Measurements from ENCODE around the gene MAP3K19.

DNA sequence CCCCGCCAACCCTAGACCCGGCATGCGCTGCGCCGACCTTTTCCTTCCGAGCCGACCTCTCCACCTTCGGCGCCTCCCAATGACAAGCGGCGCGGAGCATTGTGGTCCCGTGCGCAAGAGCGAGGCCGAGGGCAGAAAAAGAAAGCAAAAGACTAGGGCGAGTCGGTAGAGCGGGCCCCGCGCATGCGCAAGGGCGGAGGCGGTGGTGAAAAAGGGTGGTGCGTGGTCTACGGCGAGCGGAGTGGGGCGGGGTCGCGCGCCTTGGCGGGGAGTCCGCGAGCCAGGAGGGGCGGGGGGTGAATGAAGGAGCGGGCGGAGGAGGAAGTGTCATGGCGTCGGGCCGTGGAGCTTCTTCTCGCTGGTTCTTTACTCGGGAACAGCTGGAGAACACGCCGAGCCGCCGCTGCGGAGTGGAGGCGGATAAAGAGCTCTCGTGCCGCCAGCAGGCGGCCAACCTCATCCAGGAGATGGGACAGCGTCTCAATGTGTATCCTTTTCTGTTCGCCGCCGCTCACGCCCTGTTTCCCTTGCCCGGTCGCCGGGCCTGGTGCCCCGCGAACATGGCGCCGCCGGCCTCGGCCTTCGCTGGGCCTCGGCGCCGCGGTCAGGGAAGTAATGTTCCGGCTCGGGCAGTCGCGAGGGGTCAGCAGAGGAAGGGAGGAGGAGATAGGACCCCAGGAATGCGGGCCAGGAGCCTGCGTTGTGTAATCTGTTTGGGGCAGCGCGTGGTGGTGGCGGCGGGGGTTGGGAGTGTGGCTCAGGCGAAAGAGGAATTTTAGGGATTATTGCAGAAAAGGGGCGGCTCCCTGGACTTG is 128.5 kb downstream of the MAP3K19 start, which contains the start of gene CCNT2:
- TF ChIP-seq, protein P1, sequence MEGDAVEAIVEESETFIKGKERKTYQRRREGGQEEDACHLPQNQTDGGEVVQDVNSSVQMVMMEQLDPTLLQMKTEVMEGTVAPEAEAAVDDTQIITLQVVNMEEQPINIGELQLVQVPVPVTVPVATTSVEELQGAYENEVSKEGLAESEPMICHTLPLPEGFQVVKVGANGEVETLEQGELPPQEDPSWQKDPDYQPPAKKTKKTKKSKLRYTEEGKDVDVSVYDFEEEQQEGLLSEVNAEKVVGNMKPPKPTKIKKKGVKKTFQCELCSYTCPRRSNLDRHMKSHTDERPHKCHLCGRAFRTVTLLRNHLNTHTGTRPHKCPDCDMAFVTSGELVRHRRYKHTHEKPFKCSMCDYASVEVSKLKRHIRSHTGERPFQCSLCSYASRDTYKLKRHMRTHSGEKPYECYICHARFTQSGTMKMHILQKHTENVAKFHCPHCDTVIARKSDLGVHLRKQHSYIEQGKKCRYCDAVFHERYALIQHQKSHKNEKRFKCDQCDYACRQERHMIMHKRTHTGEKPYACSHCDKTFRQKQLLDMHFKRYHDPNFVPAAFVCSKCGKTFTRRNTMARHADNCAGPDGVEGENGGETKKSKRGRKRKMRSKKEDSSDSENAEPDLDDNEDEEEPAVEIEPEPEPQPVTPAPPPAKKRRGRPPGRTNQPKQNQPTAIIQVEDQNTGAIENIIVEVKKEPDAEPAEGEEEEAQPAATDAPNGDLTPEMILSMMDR (IDR thresholded peaks at IDR 0.05), result peak in 1 of 3 experiments; percentile 11
- peak; percentile 89 to 96 for TF ChIP-seq POLR2AphosphoS5 (IDR thresholded peaks at IDR 0.05; ENCODE audit: insufficient read depth in 1 of 2, low read depth in 1 of 2)
- TF ChIP-seq POLR2A (IDR thresholded peaks at IDR 0.05), result peak in 1 of 2 donors; percentile 39
